Measurements from ENCODE around the gene CIAPIN1.

DNA sequence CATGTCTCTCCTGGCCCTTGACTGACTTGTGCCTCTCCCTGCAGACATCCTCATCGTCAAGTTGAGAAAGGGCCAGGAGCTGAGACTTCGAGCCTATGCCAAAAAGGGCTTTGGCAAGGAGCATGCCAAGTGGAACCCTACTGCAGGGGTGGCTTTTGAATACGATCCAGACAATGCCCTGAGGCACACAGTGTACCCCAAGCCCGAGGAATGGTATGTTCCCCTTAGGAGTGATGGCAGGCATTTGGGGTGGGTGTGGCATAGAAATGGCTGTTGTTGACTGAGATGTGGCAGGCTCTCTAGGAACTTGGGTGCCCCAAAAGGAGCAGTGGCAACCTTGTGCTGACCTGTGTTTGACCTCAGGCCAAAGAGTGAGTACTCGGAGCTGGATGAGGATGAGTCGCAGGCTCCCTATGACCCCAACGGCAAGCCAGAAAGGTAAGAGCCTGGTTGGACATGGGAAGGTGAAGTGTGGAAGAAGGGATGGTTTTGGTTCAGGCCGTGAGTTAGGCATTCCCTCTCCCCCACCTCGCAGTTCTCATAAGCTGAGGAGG, 22.8 kb upstream of the CIAPIN1 start:
- TF ChIP-seq, protein P1, sequence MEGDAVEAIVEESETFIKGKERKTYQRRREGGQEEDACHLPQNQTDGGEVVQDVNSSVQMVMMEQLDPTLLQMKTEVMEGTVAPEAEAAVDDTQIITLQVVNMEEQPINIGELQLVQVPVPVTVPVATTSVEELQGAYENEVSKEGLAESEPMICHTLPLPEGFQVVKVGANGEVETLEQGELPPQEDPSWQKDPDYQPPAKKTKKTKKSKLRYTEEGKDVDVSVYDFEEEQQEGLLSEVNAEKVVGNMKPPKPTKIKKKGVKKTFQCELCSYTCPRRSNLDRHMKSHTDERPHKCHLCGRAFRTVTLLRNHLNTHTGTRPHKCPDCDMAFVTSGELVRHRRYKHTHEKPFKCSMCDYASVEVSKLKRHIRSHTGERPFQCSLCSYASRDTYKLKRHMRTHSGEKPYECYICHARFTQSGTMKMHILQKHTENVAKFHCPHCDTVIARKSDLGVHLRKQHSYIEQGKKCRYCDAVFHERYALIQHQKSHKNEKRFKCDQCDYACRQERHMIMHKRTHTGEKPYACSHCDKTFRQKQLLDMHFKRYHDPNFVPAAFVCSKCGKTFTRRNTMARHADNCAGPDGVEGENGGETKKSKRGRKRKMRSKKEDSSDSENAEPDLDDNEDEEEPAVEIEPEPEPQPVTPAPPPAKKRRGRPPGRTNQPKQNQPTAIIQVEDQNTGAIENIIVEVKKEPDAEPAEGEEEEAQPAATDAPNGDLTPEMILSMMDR (IDR thresholded peaks at IDR 0.05; ENCODE audit: control extremely low read depth in 1 of 3, insufficient read depth in 1 of 3, low read depth in 1 of 3, low read length in 3 of 3) = no peak
- TF ChIP-seq CHD2 (IDR thresholded peaks at IDR 0.05; ENCODE audit: low read length) = no peak
- TF ChIP-seq SP1 (IDR thresholded peaks at IDR 0.05; ENCODE audit: low read depth, low read length) = no peak
- TF ChIP-seq ASH2L (IDR thresholded peaks at IDR 0.05; ENCODE audit: low read length) = no peak
- no peak for TF ChIP-seq POLR2A (IDR thresholded peaks at IDR 0.05; ENCODE audit: control extremely low read depth in 1 of 2, low read depth in 2 of 2, low read length in 2 of 2)
- TF ChIP-seq SIN3A (conservative IDR thresholded peaks at IDR 0.05 in 1 of 2, IDR thresholded peaks at IDR 0.05 in 1 of 2; ENCODE audit: low read depth in 1 of 2, low read length in 2 of 2) = no peak
- no peak for TF ChIP-seq SRF (IDR thresholded peaks at IDR 0.05; ENCODE audit: low read depth, low read length)
- no peak for TF ChIP-seq POU5F1 (IDR thresholded peaks at IDR 0.05; ENCODE audit: low read depth, low read length)
- no peak for TF ChIP-seq BRCA1 (IDR thresholded peaks at IDR 0.05; ENCODE audit: low read depth, low read length)
- TF ChIP-seq TAF1 (IDR thresholded peaks at IDR 0.05; ENCODE audit: low read depth, low read length) = no peak
- no peak for TF ChIP-seq TCF12 (IDR thresholded peaks at IDR 0.05; ENCODE audit: low read depth, low read length)

Measured in H1 (cell line).